PC-9 (cell line): ENCODE results near the gene PDS5B.

Source experiments
- EZH2 ChIP-seq: fragments of 200-600 bp; sonication (generic); IDR thresholded peaks from 2 replicates; pipeline ENCODE4 v1.8.0; 2017; ENCODE audit warnings: antibody characterized with exemption, low read depth
- TF ChIP-seq, protein P1 (sequence below): fragments of 200-600 bp; sonication (generic); conservative IDR thresholded peaks from 2 replicates; pipeline ENCODE4 v1.6.1; 2017; ENCODE audit warnings: mixed run types, antibody characterized with exemption, mild to moderate bottlenecking, moderate library complexity

DNA sequence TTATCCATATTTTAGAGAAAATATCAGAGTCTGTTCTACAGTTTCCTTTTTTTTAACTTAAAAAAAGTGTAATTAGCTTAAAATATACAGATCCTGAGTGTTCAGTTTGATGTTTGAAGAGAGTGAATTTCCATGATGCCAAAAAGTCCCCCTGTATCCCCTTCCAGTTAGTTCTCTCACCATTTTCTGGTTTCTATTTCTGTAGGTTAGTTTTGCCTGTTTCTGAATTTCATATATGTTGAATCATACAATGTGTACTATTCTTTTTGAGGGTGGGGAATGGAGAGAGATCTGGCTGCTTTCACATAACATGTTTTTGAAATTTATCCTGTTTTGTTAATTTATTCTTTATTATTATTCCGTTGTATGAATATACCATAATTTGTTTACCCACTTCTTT lies 95.9 kb downstream of the PDS5B start:
- TF ChIP-seq, protein P1, sequence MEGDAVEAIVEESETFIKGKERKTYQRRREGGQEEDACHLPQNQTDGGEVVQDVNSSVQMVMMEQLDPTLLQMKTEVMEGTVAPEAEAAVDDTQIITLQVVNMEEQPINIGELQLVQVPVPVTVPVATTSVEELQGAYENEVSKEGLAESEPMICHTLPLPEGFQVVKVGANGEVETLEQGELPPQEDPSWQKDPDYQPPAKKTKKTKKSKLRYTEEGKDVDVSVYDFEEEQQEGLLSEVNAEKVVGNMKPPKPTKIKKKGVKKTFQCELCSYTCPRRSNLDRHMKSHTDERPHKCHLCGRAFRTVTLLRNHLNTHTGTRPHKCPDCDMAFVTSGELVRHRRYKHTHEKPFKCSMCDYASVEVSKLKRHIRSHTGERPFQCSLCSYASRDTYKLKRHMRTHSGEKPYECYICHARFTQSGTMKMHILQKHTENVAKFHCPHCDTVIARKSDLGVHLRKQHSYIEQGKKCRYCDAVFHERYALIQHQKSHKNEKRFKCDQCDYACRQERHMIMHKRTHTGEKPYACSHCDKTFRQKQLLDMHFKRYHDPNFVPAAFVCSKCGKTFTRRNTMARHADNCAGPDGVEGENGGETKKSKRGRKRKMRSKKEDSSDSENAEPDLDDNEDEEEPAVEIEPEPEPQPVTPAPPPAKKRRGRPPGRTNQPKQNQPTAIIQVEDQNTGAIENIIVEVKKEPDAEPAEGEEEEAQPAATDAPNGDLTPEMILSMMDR, result no peak
- TF ChIP-seq EZH2, result no peak
